Neural progenitor cell (in vitro differentiated cells): ENCODE measurements around the gene FHOD1. TPM values are rescaled to one million over a fixed set of nuclear protein-coding genes. Genes with fewer than 3 reads are reported as not detected.

Source experiments
- DNase-seq: peaks from one replicate; pipeline ENCODE4 v3.0.0-alpha.2; 2016; ENCODE audit warnings: low spot score
- H2AFZ ChIP-seq: fragments of 200-600 bp; sonication (generic); replicated peaks from 2 replicates; pipeline ENCODE4 v1.6.1; 2016; ENCODE audit warnings: antibody characterized with exemption
- H3F3A ChIP-seq: fragments of 200-600 bp; sonication (generic); 2 replicates; pipeline ENCODE4 v1.6.1; 2016; ENCODE audit warnings: antibody characterized with exemption, low read depth
- H3K27ac ChIP-seq: fragments of 200-600 bp; sonication (generic); 2 replicates; pipeline ENCODE4 v1.5.1; 2016; ENCODE audit warnings: mild to moderate bottlenecking
- H3K27me3 ChIP-seq: fragments of 200-600 bp; sonication (generic); 2 replicates; pipeline ENCODE4 v1.6.1; 2016; ENCODE audit warnings: mild to moderate bottlenecking, moderate library complexity
- H3K36me3 ChIP-seq: fragments of 200-600 bp; sonication (generic); 2 replicates; pipeline ENCODE4 v1.5.1; 2016
- H3K4me1 ChIP-seq: fragments of 200-600 bp; sonication (generic); 2 replicates; pipeline ENCODE4 v1.6.1; 2016; ENCODE audit warnings: mixed run types
- H3K4me2 ChIP-seq: fragments of 200-600 bp; sonication (generic); 2 replicates; pipeline ENCODE4 v1.6.1; 2016
- H3K4me3 ChIP-seq: fragments of 200-600 bp; sonication (generic); 2 replicates; pipeline ENCODE4 v1.5.1; 2016
- H3K79me2 ChIP-seq: fragments of 200-600 bp; sonication (generic); 2 replicates; pipeline ENCODE4 v1.6.1; 2016; ENCODE audit warnings: low read depth
- H3K9ac ChIP-seq: fragments of 200-600 bp; sonication (generic); 2 replicates; pipeline ENCODE4 v1.6.1; 2016
- H3K9me3 ChIP-seq: fragments of 200-600 bp; sonication (generic); 2 replicates; pipeline ENCODE4 v1.5.1; 2016; ENCODE audit warnings: low read depth
- H4K20me1 ChIP-seq: fragments of 200-600 bp; sonication (generic); 2 replicates; pipeline ENCODE4 v1.6.1; 2016; ENCODE audit warnings: low read depth
- H3K27ac Mint-ChIP-seq: 3 replicates; pipeline ENCODE4 v1.8.0; 2021; ENCODE audit warnings: mixed read lengths
- H3K27me3 Mint-ChIP-seq: 2 replicates; pipeline ENCODE4 v1.8.0; 2022; ENCODE audit warnings: low read depth, mild to moderate bottlenecking, inconsistent platforms, moderate library complexity, mixed read lengths; ENCODE audit not compliant: insufficient read depth
- H3K36me3 Mint-ChIP-seq: 3 replicates; pipeline ENCODE4 v1.8.0; 2021; ENCODE audit warnings: mixed read lengths
- H3K4me1 Mint-ChIP-seq: 3 replicates; pipeline ENCODE4 v1.8.0; 2021; ENCODE audit warnings: mixed read lengths
- H3K4me3 Mint-ChIP-seq: 3 replicates; pipeline ENCODE4 v1.8.0; 2021; ENCODE audit warnings: mild to moderate bottlenecking, moderate library complexity, mixed read lengths
- H3K9me3 Mint-ChIP-seq: 3 replicates; pipeline ENCODE4 v1.8.0; 2020; ENCODE audit warnings: mixed read lengths
- CTCF ChIP-seq: fragments of 200-600 bp; sonication (generic); IDR thresholded peaks from 2 replicates; pipeline ENCODE4 v1.5.1; 2017; ENCODE audit warnings: antibody characterized with exemption, mild to moderate bottlenecking
- EZH2 ChIP-seq: fragments of 200-600 bp; sonication (generic); IDR thresholded peaks from 2 replicates; pipeline ENCODE4 v1.6.1; 2017; ENCODE audit warnings: antibody characterized with exemption, mild to moderate bottlenecking, moderate library complexity
- EZH2phosphoT487 ChIP-seq: fragments of 200-600 bp; sonication (generic); IDR thresholded peaks from 2 replicates; pipeline ENCODE4 v1.6.1; 2017; ENCODE audit warnings: antibody characterized with exemption
- total RNA-seq: library from RNA; depleted of rRNA; stranded (reverse); fragments of >200 nt; gene quantifications from 2 replicates; pipeline ENCODE4 v1.2.3, GENCODE V29; 2015; ENCODE audit warnings: low replicate concordance

The FHOD1 gene
- total RNA-seq, 1 donor from 2014 or later, result 5.5 TPM

DNA sequence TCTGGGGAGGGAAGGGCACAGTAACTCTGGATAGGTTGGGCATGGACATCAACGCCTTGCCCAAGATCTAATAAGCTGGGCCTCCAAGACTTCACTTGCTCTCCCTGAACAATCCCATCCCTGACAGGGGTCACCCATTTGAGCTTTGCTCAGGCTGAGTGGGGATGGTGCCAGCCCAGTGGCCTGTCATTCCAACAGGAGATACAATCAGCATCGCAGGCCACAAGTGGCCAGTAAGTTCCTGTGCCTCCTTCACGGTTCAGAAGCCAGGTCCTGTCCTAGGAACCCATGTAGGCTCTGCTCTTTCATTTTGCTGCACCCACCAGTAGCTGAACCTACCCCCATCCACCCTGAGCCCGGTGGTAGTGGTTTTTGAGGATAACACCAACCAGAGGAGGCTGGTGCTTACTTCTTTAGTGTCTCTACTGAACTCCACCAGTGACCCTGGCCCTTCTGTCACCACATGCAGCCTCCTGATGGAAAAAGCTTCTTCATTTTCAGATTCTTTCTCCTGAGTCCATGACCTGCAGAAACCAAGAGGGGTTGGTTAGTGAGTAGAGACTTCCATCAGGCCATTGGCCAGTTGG, 47.0 kb upstream of the FHOD1 start:
- Mint-ChIP-seq H3K4me1 (peaks cover 4% of the 10 kb centered on the region), H3K9me3 (peaks cover 2% of the 10 kb centered on the region), H3K36me3 (no peaks in the 10 kb centered on the region), H3K27ac (no peak overlapping the region), H3K27me3 (peaks cover 9% of the 10 kb centered on the region), H3K4me3 (no peak overlapping the region)
- Histone ChIP-seq H3K79me2 (no peaks in the 10 kb centered on the region), H3K27me3 (peaks cover 6% of the 10 kb centered on the region), H3K36me3 (no peaks in the 10 kb centered on the region), H3F3A (no peaks in the 10 kb centered on the region), H2AFZ (no peak overlapping the region), H3K9me3 (no peaks in the 10 kb centered on the region), H3K9ac (no peak overlapping the region), H4K20me1 (no peaks in the 10 kb centered on the region), H3K27ac (no peak overlapping the region), H3K4me3 (no peak overlapping the region), H3K4me1 (no peaks in the 10 kb centered on the region), H3K4me2 (no peak overlapping the region)
- no peak for DNase-seq
- TF ChIP-seq EZH2phosphoT487 (no peak), CTCF (no peak), EZH2 (no peak)

DNA sequence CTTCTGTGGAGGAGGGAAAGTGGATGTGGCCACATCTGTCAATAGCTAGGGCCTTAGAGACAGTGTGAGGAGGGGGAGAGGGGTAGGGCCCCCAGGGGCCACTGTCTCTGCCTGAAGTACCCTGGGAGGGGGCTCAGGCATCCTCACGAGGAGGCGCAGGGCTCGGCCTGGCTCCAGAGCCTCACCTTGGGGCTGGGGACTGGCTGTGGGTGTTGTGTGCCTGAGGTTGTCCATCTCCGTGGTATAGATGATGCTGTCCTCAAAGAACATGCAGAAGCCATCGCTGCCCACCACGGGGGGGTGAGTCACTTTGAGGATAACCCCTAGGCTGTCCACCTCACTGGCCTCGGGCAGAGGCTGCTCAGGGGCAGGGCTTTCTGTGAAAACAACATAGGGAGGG, 44.2 kb upstream of the FHOD1 start:
- H3K36me3 ChIP-seq, result no peaks in the 10 kb centered on the region
- H3K9me3 ChIP-seq, result no peaks in the 10 kb centered on the region
- no peak overlapping the region for H3K27ac ChIP-seq
- H3K79me2 ChIP-seq, result no peaks in the 10 kb centered on the region
- Mint-ChIP-seq H3K9me3 (no peaks in the 10 kb centered on the region), H3K27me3 (peaks cover 9% of the 10 kb centered on the region), H3K36me3 (no peaks in the 10 kb centered on the region), H3K4me1 (peaks cover 4% of the 10 kb centered on the region), H3K27ac (no peak overlapping the region), H3K4me3 (no peak overlapping the region)
- no peaks in the 10 kb centered on the region for H4K20me1 ChIP-seq
- TF ChIP-seq EZH2phosphoT487 (no peak), EZH2 (no peak), CTCF (no peak)
- no peak overlapping the region for H3K4me2 ChIP-seq
- no peak overlapping the region for H3K9ac ChIP-seq
- no peaks in the 10 kb centered on the region for H3K4me1 ChIP-seq
- H2AFZ ChIP-seq, result no peak overlapping the region
- DNase-seq, result no peak
- no peaks in the 10 kb centered on the region for H3F3A ChIP-seq
- no peak overlapping the region for H3K4me3 ChIP-seq
- peaks cover 3% of the 10 kb centered on the region for H3K27me3 ChIP-seq

- Mint-ChIP-seq H3K4me1 (no peaks in the 10 kb centered on the region), H3K4me3 (no peak overlapping the region), H3K27ac (no peak overlapping the region), H3K36me3 (no peaks in the 10 kb centered on the region), H3K9me3 (no peaks in the 10 kb centered on the region), H3K27me3 (peaks cover 14% of the 10 kb centered on the region)
- no peaks in the 10 kb centered on the region for H3K4me1 ChIP-seq
- TF ChIP-seq CTCF (no peak), EZH2 (no peak), EZH2phosphoT487 (no peak)
- H3K4me3 ChIP-seq, result no peak overlapping the region
- H3K9ac ChIP-seq, result no peak overlapping the region
- H3K27me3 ChIP-seq, result no peaks in the 10 kb centered on the region
- DNase-seq, result no peak
- no peaks in the 10 kb centered on the region for H3K9me3 ChIP-seq
- no peaks in the 10 kb centered on the region for H3K36me3 ChIP-seq
- no peak overlapping the region for H3K27ac ChIP-seq
- no peak overlapping the region for H3K4me2 ChIP-seq
- no peak overlapping the region for H2AFZ ChIP-seq
- H4K20me1 ChIP-seq, result no peaks in the 10 kb centered on the region
- no peaks in the 10 kb centered on the region for H3F3A ChIP-seq
- no peaks in the 10 kb centered on the region for H3K79me2 ChIP-seq
These were observed 40.7 kb upstream of the FHOD1 start for GRCh38 chr16:67287960-67288359.
